GM19035 (cell line): ENCODE measurements around the gene DIS3L2.
A peak's percentile ranks its signal among the peaks of the same experiment; 100 is the strongest.
"Not testable (repeated sequence)": the region's sequence is repeated elsewhere in the genome, so short reads cannot be mapped to it uniquely, and the experiment has no call there.

ENCODE experiments used
- ATAC-seq: cut with Tn5 transposase; IDR thresholded peaks from one replicate; pipeline ENCODE4 v1.9.1; 2021; ENCODE audit not compliant: unreplicated experiment

Gene DIS3L2

GRCh38 chr2:232006253-232006652 is 44.7 kb downstream of the DIS3L2 start:
- ATAC-seq, result no peak

GRCh38 chr2:232008907-232009638 is 47.6 kb downstream of the DIS3L2 start:
- ATAC-seq, result no peak

- no peak for ATAC-seq
Observed at GRCh38 chr2:232009639-232010274, 48.2 kb downstream of the DIS3L2 start.

- ATAC-seq, result no peak
Observed at GRCh38 chr2:232013701-232014353, 52.3 kb downstream of the DIS3L2 start.

GRCh38 chr2:232014681-232015080 is 53.2 kb downstream of the DIS3L2 start:
- ATAC-seq, result no peak

GRCh38 chr2:232018181-232018580 is 56.7 kb downstream of the DIS3L2 start:
- no peak for ATAC-seq

- ATAC-seq, result no peak
Observed at GRCh38 chr2:232022718-232023117, 61.2 kb downstream of the DIS3L2 start.

GRCh38 chr2:232023426-232023825 is 61.9 kb downstream of the DIS3L2 start:
- no peak for ATAC-seq

- ATAC-seq, result no peak
Observed at GRCh38 chr2:232024457-232024856, 62.9 kb downstream of the DIS3L2 start.

GRCh38 chr2:232026910-232027309 is 65.4 kb downstream of the DIS3L2 start:
- ATAC-seq, result peak; percentile 97

GRCh38 chr2:232027530-232027929 is 66.0 kb downstream of the DIS3L2 start:
- no peak for ATAC-seq

GRCh38 chr2:232028071-232028470 is 66.6 kb downstream of the DIS3L2 start:
- ATAC-seq, result no peak

- no peak for ATAC-seq
Observed at GRCh38 chr2:232028631-232029030, 67.1 kb downstream of the DIS3L2 start.

GRCh38 chr2:232029346-232029745 is 67.8 kb downstream of the DIS3L2 start:
- ATAC-seq, result no peak

- no peak for ATAC-seq
Observed at GRCh38 chr2:232030229-232030628, 68.7 kb downstream of the DIS3L2 start.

- ATAC-seq, result not testable (repeated sequence)
Observed at GRCh38 chr2:232035292-232035691, 73.8 kb downstream of the DIS3L2 start.

- ATAC-seq, result not testable (repeated sequence)
Observed at GRCh38 chr2:232036876-232037275, 75.4 kb downstream of the DIS3L2 start.

GRCh38 chr2:232038251-232038880 is 76.9 kb downstream of the DIS3L2 start:
- ATAC-seq, result no peak

- ATAC-seq, result no peak
Observed at GRCh38 chr2:232038881-232039485, 77.5 kb downstream of the DIS3L2 start.

GRCh38 chr2:232042911-232043574 is 81.5 kb downstream of the DIS3L2 start:
- ATAC-seq, result no peak

GRCh38 chr2:232043966-232044365 is 82.5 kb downstream of the DIS3L2 start:
- no peak for ATAC-seq
